Measurements from ENCODE around the gene LRRC40. TPM values are rescaled to one million over a fixed set of nuclear protein-coding genes. Genes with fewer than 3 reads are reported as not detected.

The LRRC40 gene
- total RNA-seq, 1 experiment from 2014 or later: 13.4 TPM

DNA sequence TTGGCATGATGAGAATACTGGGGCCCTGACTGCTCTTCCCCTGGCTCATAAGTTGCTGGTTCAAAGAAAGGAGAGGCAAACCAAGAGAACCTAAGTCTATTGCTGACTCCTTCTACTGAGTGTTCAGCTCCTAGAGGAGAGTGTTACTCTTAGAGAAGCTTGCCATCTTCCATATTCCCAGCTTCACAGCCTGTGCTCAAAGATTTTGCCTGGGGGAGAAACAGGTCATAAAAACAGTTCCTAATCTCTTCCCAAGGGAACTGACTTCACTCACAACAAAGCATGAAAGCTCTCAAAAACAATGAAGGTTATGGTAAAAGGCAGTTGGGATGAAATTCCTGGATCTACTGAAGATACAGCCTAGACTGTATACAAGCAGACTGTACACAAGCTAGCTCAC lies 37.1 kb downstream of the LRRC40 start:
- H3K4me2 ChIP-seq (ENCODE audit: low read length): no peak overlapping the region
- no peak overlapping the region for H3K27ac ChIP-seq (ENCODE audit: low read depth, low read length)
- no peaks in the 10 kb centered on the region for H3K9me2 ChIP-seq (ENCODE audit: insufficient read depth)
- H3K79me2 ChIP-seq (ENCODE audit: insufficient read depth, low read length): no peaks in the 10 kb centered on the region
- no peak for DNase-seq (ENCODE audit: low read depth, low spot score)
- H3K4me1 ChIP-seq (ENCODE audit: control insufficient read depth in 1 of 2, insufficient read depth in 2 of 2, low read length in 2 of 2): no peaks in the 10 kb centered on the region
- 0 out of 4 replicates have a peak, but pooled peaks cover 0 to 2% of the 10 kb centered on the region in 2 experiments for H3K36me3 ChIP-seq (ENCODE audit: control insufficient read depth in 1 of 2, insufficient read depth in 2 of 2, low read length in 2 of 2)
- BruUV-seq (replicated peaks): no TSS peak
- H3K4me3 ChIP-seq (replicated peaks in 1 of 2; ENCODE audit: low read depth in 1 of 2, low read length in 2 of 2): no peak overlapping the region
- no peaks in the 10 kb centered on the region for H4K20me1 ChIP-seq (ENCODE audit: insufficient read depth)
- no peak for ATAC-seq
- intact Hi-C loops (cut with micrococcal nuclease): no loop called here
- ChIA-PET CTCF (no interaction called here), RAD21 (ENCODE audit: low non-redundant PET in 1 of 2, low total read pairs in 2 of 2, uncharacterized antibody in 2 of 2, unreplicated experiment in 2 of 2) (no interaction called here), POLR2A (no interaction called here)
- H3K9me3 ChIP-seq (ENCODE audit: control insufficient read depth in 1 of 2, insufficient read depth in 1 of 2, low read depth in 1 of 2, low read length in 2 of 2): no peaks in the 10 kb centered on the region
- no peak overlapping the region for H3K9ac ChIP-seq (ENCODE audit: low read length)
- H3K27me3 ChIP-seq (ENCODE audit: insufficient read depth, low read length): no peaks in the 10 kb centered on the region
- TF ChIP-seq, protein P1, sequence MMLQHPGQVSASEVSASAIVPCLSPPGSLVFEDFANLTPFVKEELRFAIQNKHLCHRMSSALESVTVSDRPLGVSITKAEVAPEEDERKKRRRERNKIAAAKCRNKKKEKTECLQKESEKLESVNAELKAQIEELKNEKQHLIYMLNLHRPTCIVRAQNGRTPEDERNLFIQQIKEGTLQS (IDR thresholded peaks at IDR 0.05): no peak
- TF ChIP-seq SRF (IDR thresholded peaks at IDR 0.05; ENCODE audit: low read depth) (no peak), EGR1 (IDR thresholded peaks at IDR 0.05; ENCODE audit: low read depth) (no peak), FOSL1 (IDR thresholded peaks at IDR 0.05; ENCODE audit: low read depth) (no peak), SIN3A (IDR thresholded peaks at IDR 0.05; ENCODE audit: low read depth) (no peak), TCF7L2 (IDR thresholded peaks at IDR 0.05; ENCODE audit: borderline replicate concordance, extremely low read depth, insufficient read depth, insufficient read length) (no peak), POLR2AphosphoS5 (IDR thresholded peaks at IDR 0.05; ENCODE audit: low read depth, low read length) (no peak), SP1 (IDR thresholded peaks at IDR 0.05; ENCODE audit: low read depth) (no peak), ELF1 (IDR thresholded peaks at IDR 0.05; ENCODE audit: borderline replicate concordance, low read depth) (no peak), RAD21 (IDR thresholded peaks at IDR 0.05; ENCODE audit: low read depth) (no peak), ZFX (IDR thresholded peaks at IDR 0.05) (no peak), JUND (IDR thresholded peaks at IDR 0.05) (no peak), CEBPB (IDR thresholded peaks at IDR 0.05; ENCODE audit: low read depth) (no peak), EZH2phosphoT487 (IDR thresholded peaks at IDR 0.05; ENCODE audit: borderline replicate concordance) (no peak), EZH2 (IDR thresholded peaks at IDR 0.05) (no peak), POLR2A (IDR thresholded peaks at IDR 0.05; ENCODE audit: borderline replicate concordance, extremely low read depth, insufficient read depth, insufficient read length) (no peak), ZNF274 (IDR thresholded peaks at IDR 0.05; ENCODE audit: low read depth, low read length) (no peak)
- TF ChIP-seq, protein P2, sequence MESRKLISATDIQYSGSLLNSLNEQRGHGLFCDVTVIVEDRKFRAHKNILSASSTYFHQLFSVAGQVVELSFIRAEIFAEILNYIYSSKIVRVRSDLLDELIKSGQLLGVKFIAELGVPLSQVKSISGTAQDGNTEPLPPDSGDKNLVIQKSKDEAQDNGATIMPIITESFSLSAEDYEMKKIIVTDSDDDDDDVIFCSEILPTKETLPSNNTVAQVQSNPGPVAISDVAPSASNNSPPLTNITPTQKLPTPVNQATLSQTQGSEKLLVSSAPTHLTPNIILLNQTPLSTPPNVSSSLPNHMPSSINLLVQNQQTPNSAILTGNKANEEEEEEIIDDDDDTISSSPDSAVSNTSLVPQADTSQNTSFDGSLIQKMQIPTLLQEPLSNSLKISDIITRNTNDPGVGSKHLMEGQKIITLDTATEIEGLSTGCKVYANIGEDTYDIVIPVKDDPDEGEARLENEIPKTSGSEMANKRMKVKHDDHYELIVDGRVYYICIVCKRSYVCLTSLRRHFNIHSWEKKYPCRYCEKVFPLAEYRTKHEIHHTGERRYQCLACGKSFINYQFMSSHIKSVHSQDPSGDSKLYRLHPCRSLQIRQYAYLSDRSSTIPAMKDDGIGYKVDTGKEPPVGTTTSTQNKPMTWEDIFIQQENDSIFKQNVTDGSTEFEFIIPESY (IDR thresholded peaks at IDR 0.05; ENCODE audit: extremely low read depth, insufficient replicate concordance, low read length): no peak
- TF ChIP-seq, protein P3, sequence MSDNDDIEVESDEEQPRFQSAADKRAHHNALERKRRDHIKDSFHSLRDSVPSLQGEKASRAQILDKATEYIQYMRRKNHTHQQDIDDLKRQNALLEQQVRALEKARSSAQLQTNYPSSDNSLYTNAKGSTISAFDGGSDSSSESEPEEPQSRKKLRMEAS (IDR thresholded peaks at IDR 0.05): no peak
- TF ChIP-seq, protein P4, sequence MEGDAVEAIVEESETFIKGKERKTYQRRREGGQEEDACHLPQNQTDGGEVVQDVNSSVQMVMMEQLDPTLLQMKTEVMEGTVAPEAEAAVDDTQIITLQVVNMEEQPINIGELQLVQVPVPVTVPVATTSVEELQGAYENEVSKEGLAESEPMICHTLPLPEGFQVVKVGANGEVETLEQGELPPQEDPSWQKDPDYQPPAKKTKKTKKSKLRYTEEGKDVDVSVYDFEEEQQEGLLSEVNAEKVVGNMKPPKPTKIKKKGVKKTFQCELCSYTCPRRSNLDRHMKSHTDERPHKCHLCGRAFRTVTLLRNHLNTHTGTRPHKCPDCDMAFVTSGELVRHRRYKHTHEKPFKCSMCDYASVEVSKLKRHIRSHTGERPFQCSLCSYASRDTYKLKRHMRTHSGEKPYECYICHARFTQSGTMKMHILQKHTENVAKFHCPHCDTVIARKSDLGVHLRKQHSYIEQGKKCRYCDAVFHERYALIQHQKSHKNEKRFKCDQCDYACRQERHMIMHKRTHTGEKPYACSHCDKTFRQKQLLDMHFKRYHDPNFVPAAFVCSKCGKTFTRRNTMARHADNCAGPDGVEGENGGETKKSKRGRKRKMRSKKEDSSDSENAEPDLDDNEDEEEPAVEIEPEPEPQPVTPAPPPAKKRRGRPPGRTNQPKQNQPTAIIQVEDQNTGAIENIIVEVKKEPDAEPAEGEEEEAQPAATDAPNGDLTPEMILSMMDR (IDR thresholded peaks at IDR 0.05 in 2 of 3, conservative IDR thresholded peaks at IDR 0.05 in 1 of 3; ENCODE audit: borderline replicate concordance in 1 of 3, insufficient read depth in 1 of 3, low read depth in 2 of 3, low read length in 2 of 3): no peak
- H2AFZ ChIP-seq (ENCODE audit: low read depth, low read length, poor library complexity, severe bottlenecking): no peak overlapping the region
